Measurements from ENCODE around the gene GALNT10. TPM values are rescaled to one million over a fixed set of nuclear protein-coding genes. Genes with fewer than 3 reads are reported as not detected.

GALNT10 gene
- total and polyA plus RNA-seq, 2 of the 8 experiments (the other 6 are each of a cell fraction or from before 2014, with no cell fraction given) = 4.6 to 15.5 TPM

- TF ChIP-seq SP2 (IDR thresholded peaks at IDR 0.05; ENCODE audit: low read length) (no peak), EZH2 (IDR thresholded peaks at IDR 0.05; ENCODE audit: low read depth, low read length, severe bottlenecking) (no peak), TCF12 (IDR thresholded peaks at IDR 0.05; ENCODE audit: low read depth, low read length) (no peak)
These were observed 80.9 kb downstream of the GALNT10 start (continued) for GRCh38 chr5:154271466-154271865.
